ENCODE data around the gene SERPINA3.
"Not testable (repeated sequence)": the region's sequence is repeated elsewhere in the genome, so short reads cannot be mapped to it uniquely, and the experiment has no call there.

SERPINA3 gene

DNA sequence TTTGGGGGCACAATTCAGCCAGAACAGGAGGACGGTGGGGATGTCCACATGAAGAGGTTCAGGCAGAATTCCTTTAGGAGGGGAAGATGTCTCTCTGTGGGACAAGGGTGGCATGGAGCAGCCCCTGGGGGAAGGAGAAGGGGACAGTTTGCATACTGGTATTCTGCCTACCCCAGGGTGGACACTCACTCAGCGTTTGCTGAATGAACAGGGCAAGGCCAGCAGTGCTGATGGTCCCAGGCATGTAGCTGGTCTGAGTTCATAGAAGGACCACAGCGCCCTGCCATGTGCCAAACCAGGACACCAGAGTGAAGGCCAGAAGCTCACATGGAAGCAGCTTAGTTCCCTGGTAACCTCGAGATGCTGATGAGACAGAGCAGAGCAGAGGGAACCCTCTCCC, 25.6 kb upstream of the SERPINA3 start:
- no peak for DNase-seq

DNA sequence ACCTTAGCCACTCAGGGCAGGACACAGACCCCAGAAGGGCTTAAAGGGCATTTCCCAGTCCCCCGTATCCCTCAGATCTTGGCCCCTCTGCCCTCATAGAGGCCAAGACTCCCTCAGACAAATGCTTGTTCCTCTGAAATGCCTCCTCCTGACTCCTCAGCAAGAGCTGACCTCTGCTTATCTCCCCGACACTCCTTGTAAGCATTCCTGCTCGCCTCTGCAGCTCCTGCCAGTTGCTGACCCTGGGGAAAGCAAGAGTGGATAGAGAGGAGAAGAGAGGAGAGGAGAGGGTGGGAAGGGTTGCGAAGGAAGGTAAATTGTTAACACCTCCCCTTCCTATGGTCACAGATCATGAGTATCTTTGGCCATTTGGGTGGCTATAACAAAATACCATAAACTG, 23.9 kb upstream of the SERPINA3 start:
- DNase-seq = no peak

DNA sequence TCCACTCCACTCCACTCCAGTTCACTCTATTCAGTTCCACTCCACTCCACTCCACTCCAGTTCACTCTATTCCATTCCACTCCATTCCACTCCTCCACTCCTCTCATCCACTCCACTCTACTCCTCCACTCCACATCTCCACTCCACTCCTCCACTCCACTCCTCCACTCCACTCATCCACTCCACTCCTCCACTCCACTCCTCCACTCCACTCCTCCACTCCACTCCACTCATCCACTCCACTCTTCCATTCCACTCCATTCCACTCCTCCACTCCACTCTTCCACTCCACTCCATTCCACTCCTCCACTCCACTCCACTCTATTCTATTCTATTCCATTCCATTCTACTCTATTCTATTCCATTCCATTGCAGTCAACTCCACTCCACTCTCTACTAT, 21.1 kb upstream of the SERPINA3 start:
- DNase-seq = no peak

DNA sequence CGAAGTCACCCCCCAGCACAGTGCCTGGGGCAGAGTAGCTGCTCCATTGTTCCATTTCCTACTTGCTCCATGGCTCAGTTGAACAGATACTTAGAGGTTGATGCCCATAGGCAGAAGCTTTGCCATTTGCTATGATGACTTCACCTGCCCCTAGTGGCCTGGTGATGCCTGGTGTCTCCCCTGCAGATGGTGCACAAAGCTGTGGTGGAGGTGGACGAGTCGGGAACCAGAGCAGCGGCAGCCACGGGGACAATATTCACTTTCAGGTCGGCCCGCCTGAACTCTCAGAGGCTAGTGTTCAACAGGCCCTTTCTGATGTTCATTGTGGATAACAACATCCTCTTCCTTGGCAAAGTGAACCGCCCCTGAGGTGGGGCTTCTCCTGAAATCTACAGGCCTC, 20.3 kb upstream of the SERPINA3 start:
- DNase-seq = no peak

DNA sequence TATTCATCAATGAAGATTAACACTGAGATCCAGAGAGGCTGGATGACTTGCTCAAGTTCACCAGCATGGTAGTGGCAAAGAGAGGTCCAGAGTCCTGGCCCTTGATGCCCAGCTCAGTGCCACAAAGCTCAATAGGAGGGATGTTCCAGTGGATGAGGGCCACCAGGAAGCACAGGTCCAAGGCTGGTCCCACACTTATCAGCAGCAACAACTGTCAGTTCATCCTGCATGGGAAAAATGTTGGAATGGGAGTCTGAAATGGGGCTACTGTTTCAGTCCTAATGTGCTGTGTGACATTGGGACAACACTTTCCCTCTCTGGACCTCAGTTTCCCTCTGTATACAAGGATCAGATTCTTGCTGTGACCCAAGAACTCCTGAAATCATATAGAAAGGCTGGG, 19.7 kb upstream of the SERPINA3 start:
- DNase-seq = no peak

DNA sequence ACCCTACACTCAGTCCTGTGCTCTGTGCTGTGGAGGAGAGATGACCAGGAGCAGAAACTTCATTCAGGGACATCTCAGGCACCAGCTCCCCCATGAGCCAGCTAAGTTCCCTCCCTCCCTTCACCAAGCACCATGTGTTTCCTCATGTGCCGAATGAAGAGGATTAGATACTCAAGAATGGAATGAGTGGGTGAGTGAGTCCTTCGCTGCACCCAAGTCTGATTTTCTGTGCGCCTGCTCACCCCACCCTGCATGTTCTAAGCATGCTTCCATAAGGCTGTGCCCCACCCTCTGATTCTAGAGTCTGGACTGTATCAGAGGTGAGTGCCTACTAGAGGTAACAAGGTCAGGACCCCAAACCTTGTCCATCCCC, 18.8 kb upstream of the SERPINA3 start:
- no peak for DNase-seq

DNA sequence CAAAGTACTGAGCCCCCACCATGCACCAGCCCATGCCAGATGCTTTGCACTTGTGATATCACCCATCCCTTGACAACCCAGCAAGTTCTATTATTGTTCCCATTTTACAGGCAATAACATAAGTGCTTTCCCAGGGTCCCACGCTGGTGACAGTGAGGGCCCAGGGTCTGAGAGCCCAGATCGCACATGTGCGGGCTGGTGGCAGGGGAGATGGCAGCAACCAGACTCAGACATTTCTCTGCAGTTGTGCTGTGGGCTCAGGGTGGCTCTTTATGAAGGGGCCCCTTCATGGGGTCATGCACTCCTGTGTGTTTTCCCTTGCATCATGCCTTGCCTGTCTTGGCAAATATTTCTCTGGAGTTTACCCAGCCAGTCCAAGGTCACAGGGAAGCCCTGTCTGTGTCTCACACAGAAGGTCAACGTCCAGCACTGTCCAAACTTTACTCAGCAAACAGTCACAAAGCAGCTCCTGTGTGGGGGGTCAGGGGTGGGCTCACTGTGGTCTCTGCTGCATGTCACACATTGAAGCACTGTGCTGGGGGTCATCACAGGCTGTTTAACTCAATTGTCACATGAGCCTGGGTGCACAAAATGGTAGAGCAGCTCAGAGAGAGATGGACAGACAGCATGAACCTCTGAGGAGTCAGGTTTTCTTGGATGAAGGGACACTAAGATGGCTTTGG, 18.3 kb upstream of the SERPINA3 start:
- DNase-seq = no peak

DNA sequence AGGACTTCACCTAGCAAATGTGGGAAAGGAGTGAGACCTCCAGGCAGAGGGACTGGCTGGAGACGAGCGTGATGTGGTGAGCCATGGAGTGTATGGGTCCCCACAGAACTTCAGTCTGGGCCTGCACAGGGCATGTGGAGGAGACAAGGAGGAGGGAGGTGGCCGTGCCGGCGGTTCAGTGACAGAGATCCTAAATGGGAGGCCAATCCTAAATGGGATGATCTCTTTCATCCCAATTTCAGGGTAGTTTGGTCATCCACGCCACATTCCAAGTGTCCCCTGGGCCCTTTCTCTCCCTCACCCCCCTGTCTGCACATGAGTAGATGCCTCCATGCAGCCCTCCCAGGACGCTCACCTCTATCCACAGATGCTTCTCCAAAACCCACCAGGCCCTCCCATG, 17.8 kb upstream of the SERPINA3 start:
- DNase-seq = no peak

DNA sequence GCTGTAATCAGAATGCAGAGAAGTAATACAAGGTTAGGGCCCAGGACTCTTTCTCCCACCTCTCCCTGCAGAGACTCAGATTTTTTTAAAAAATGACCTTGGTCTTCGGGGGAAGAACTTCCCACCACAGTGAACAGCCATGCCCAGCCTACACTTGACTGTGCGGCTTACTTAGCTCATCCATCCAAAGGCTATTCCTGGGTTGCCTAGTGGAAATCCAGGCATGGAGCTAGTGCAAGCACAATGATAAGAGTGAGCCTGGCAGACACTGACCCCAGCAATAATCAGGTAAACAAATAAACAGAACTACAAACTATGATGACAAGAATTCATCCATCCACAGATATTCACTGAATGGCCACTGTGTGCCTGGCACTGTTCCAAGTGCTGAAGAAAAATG, 16.3 kb upstream of the SERPINA3 start:
- no peak for DNase-seq

DNA sequence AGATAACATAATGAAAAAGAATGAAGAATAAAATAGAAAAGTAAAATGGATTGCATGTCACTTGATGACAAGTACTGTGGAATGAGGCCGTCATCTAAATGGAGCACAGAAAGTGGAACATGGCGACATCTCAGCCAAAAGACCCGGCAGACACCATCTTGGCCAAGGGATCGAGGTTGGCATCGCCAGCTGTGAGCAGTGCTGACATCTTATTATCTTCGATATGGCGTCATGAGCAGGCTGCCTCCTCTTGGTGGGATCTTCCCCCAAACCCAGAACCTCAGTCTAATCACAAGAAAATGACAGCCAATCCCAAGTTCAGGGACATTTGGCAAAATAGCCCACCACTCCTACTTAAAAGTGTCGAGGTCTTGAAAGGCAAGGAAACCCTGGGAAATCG, 15.8 kb upstream of the SERPINA3 start:
- no peak for DNase-seq

DNA sequence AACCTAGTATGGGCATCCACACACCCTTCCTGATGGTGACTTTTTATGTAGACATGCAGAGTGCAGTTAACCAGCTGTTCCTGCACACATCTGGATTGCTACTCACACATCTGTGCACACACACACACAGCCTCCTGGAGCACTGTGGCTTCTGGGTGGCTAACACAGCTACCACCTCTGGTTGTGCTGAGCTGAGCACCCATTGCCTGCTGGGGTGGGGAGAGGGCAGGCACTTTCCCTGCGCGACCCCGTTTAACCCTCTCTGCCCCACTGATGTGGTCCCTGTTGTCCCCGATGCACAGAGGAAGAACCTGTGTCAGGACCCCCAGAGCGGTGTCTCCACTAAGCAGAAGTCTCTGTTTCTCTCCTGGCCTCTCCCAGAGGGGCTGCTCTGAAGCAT, 14.4 kb upstream of the SERPINA3 start:
- DNase-seq = no peak

DNA sequence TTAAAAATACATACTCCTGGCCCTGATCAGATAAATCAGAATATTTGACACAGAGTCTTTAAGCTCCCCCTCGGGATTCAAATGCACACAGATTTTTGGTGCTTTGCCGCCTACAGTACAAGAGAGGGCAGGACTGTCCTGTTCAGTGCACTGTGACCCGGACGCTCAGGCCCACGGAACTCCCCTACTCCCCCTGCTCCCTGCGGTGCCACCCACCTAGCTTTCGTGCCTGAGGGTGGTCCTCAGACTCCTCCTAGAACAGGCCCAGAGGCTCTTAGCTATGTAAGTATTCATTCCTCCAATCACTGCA, 13.7 kb upstream of the SERPINA3 start:
- DNase-seq = no peak

DNA sequence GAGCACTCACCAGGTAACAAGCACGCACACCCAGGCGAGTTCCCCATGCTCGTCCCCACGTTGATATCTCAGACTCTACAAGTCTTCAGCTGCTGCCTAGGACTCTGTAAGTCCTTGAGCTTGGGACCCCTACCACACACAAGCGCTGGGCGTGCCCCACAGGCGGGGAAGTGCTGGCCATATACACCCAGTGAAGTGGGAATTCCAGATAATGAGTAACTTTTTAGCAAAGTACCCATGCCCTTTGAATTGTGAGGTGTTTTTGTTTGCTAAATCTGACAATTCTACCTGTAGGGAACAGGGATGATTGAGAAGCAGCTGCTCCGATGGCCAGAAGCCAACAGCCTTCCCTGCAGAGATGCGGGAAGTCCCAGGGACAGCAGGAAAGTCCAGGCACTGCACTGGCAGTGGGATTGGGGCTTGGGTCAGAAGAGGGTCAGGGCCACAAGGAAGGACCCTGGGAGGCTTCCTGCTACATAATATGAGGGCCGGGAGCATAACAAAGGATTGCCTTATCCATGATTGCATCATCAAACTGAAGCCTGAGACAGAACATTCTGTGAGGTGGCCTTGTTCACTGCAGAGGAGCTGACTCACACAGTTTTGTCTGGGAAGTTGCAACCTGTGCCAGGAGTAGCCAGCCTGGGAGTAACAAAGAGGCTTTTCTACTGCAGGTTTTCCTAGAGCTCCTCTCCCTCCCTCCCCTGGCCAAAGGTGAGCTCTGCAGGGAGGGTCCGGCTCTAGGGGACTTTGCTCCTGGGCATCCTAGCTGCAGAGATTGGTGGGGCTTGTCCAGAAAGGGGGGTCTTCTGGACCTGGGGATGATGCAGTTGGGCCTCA, 13.2 kb upstream of the SERPINA3 start:
- no peak for DNase-seq

DNA sequence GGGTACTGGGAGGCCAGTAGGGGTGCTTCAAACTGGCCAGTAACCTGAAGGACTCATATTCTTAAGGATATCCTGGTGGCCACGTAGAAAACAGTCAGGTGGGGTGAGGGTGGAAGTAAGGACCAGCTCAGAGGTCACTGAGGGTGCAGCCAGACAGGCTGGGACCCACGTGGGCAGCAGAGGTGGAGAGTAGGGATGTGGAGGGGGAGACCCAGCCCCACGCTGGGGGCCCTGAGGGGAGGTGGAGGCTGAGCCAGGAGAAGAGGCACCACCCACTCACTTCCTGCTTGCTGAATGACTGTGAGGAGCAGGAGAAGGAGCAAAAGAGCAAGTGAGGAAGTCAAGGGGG, 12.6 kb upstream of the SERPINA3 start:
- DNase-seq = no peak

DNA sequence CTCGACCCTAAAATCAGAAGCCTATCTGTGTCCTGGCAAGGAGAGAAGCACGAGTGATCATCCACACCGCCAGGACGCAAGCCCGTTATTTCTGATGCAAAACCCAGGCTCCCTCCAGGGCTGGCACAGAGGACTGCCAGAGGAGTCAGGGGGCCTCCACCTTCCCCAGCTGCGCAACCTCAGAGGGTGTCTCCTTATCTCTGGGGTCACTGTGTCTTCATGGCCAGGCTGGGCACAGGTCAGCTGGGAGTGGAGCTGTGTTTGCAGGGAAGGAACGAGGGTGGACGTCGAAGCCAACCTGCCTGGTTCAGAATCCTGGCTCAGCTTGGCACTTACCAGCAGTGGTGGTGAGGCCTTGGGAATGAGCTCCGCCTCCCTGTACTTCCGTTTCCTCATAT, 12.0 kb upstream of the SERPINA3 start:
- no peak for DNase-seq

DNA sequence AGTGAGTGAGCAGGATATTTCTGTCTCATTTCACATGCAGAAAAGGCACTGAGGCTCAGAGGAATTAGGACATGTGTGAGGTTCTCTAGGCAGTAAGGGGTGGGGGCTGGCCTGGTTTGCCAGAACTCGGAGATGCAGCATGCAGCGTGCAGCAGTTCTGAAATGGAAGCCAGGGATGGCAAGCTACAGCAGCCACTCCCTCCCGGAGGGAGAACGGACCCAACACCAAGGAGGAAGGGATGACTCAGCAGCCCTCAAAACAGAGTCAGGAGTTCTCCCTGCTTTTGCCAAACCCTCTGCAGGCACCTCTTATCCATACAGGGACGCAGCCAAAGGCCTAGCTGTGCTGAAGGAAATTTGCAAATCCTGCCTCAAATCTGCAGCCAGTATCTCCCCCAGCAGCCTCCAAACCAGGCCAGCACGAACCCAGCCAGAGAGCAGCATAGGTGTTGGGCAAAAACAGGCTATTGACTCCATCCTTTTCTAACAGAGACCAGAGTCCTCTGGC, 10.3 kb upstream of the SERPINA3 start:
- DNase-seq = no peak

DNA sequence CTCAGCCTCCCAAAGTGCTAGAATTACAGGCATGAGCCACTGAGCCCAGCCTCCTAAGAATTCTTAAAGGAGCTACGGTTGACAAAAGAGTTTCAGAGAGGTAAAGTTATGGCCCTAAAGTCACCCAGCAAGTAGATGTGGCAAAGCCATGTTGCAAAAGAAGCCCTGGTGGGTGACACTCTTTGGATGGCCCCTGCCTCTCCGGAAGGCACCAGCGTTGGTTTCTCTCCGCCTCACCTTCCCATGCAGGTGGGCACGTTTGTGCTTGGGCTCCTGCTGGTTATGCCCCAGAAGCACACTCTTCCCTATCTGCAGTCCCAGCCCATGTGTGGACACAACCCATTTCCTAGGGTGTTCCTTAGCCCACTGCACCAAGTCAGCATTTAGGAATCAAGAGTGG, 9.5 kb upstream of the SERPINA3 start:
- DNase-seq = no peak

DNA sequence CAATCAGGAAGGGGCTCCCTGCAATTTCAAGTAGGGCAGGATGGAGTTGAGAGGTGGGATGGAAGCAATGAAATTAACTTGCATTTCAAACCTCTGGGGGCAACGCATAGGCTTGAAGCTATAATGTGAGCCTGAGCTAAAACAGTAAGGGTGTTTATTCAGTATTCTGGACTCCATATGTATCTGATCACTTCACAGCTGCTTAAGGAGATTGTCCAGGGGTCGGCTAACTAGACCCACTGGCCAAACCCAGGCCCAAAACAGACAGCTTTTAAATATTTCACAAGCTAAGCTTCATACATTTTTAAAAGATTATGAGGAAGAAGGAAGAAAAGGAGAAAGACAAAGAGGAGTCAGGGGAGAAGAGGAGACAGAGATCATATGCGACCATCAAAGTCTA, 6.8 kb upstream of the SERPINA3 start:
- DNase-seq = no peak

DNA sequence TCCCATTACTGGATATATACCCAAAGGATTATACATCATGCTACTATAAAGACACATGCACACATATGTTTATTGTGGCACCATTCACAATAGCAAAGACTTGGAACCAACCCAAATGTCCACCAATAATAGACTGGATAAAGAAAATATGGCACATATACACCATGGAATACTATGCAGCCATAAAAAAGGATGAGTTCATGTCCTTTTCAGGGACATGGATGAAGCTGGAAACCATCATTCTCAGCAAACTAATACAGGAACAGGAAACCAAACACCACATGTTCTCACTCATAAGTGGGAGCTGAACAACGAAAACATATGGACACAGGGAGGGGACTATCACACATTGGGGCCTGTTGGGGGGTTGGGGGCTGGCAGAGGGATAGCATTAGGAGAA, 3.2 kb upstream of the SERPINA3 start:
- not testable (repeated sequence) for DNase-seq

DNA sequence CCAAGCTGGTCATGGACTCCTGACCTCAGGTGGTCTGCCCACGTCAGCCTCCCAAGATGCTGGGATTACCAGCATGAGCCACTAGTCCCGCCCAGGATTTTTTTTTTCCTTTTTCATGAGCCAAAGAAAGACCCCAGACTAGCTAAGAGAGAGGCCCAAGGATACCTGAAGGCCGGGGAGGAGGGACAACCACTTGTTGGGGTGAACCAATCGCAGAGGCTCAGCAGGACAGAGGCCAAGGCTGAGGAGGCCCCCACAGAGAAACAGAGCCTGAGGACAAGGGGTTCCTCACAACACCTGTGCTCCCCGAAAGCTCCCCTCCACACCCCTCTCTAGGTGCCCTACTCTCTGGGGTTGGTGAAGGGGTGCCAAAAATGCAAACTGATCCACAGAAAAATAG, 1.0 kb upstream of the SERPINA3 start:
- no peak for DNase-seq

DNA sequence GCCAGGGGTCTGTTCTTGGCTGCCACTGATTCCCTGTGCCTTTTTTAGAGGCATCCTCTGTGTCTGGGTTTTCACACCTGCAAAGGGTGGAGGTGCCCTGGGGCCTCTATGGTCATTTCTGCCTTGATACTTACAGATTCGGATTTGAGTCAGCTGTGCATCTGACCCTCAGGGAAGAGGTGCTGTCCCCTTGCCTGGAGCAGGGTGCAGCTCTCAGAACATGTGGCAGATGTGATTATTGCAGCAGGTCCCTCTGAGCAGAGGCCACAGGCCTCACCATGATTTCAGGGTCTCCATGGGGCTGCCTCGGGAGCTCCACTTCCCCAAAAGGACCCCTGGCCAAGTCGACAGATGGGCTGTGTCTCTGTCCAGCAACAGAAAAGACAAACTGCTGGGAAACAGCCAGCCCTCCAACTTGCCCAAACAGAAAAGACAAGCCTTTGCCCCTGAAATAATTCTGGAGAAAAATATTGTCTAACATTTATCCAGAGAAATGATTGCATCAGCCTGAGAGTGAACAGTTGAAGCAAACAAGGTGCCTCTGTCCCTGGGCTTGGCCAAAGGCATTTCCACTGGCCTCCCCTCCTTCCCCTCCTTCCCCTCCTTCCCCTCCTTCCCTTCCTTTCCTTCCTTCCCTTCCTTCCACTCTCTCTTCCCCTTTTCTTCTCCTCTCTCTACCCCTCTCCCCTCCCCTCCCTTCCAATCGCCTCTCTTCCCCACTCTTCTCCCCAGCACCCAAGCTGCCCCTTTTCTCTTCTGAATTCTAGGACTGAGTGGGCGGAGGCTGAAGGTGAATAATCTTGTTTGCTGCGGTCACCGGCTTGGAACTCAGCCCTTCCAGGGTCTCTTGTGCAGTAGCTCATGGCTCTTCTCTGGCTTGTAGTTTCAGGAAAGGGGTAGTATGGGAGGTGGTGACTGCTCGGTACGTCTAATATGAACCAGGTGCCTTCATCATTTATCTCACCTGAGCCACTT, 676 bp downstream of the SERPINA3 start:
- DNase-seq = no peak

DNA sequence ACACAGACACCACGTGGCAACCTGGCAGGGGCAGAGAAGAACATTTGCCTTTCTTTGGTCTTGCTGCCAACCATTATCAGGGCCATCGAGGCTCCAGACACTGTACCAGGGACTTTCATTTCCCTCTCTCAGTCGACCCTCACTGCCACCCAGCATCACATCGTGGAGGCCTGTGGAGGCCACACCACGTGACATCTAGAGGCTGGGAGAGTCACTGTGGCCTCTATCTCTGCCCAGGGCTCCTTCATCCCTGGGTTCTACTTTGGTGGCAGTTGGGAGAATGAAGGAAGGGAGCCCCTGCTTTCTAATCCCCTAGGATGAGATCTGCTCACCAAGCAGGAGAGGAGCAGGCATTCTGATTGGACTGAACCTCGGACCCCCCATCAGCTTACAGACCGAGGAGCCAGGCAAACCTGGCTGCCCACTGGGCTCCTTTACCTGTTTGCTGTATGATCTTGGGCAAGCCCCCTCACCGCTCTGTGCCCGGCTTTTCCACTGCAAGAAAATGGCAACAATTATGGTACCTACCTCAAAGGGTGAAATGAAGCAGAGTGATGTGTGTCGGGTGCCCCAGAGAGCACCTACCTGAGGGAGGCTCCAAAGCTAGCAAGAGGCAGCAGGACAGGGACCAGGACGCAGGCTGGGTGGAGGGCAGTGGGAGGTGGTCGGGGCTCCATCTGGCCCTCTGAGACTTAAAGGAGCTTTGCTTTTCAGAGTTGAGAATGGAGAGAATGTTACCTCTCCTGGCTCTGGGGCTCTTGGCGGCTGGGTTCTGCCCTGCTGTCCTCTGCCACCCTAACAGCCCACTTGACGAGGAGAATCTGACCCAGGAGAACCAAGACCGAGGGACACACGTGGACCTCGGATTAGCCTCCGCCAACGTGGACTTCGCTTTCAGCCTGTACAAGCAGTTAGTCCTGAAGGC, 1.8 kb downstream of the SERPINA3 start:
- no peak for DNase-seq

DNA sequence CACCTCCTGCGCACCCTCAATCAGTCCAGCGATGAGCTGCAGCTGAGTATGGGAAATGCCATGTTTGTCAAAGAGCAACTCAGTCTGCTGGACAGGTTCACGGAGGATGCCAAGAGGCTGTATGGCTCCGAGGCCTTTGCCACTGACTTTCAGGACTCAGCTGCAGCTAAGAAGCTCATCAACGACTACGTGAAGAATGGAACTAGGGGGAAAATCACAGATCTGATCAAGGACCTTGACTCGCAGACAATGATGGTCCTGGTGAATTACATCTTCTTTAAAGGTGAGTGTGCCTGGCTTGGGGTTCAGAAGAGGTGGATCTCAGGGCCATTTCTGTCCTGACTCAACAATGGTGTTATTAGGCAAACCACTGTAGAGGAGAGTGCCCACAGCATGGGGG, 2.6 kb downstream of the SERPINA3 start:
- no peak for DNase-seq

Data from stimulated activated CD4-positive, alpha-beta T cell treated with anti-CD3 and anti-CD28 coated beads, Interleukin-1b, Interleukin-23, amount 100 ng/mL, for 48 hours (primary cell).